K562 (cell line): ENCODE data around the gene DAGLB. TPM values are rescaled to one million over a fixed set of nuclear protein-coding genes. Genes with fewer than 3 reads are reported as not detected.
A peak's percentile ranks its signal among the peaks of the same experiment; 100 is the strongest.

Source experiments
- ATAC-seq: fragments of 200-7000 bp; cut with Tn5 transposase; 3 replicates; pipeline ENCODE4 v1.9.1; 2020; ENCODE audit warnings: moderate library complexity
- BruUV-seq: library from RNA; stranded (reverse); fragments of 400-500 nt; replicated peaks from 2 replicates; lab custom pipeline; 2021; lab: Mats Ljungman, UMichigan
- CTCF ChIA-PET: fragments of 300-600 bp; formaldehyde crosslinking; extraction: SDS; loops from one replicate; lab custom pipeline; 2021; ENCODE audit warnings: low intra/inter-chr PET ratio; lab: Yijun Ruan, JAX
- POLR2A ChIA-PET: fragments of 300-600, 350-650 bp; sonication (Branson Sonifier 250); formaldehyde crosslinking; extraction: SDS; loops from one replicate; lab custom pipeline; 2021; ENCODE audit warnings: antibody characterized with exemption, inconsistent platforms; lab: Yijun Ruan, JAX
- DNase-seq, 4 experiments: peaks; one replicate each; pipeline versions ENCODE4 v3.0.0 to v3.0.0-alpha.2; 2011 to 2018; ENCODE audit warnings: low spot score in 3 of 4, mixed read lengths in 3 of 4; ENCODE audit errors: extremely low read depth in 1 of 4
- FAIRE-seq: peaks from 2 replicates; lab custom pipeline; 2011; peaks lifted over from hg19 to GRCh38; lab: Jason Lieb, UNC
- H2AFZ ChIP-seq: 2 replicates; pipeline ENCODE4 v1.6.0; 2011; ENCODE audit warnings: low read depth, low read length, control low read depth, inconsistent platforms
- H3K27ac ChIP-seq: fragments of 200-600 bp; 3 replicates; pipeline ENCODE4 v1.8.0; 2011; ENCODE audit warnings: low read depth, mild to moderate bottlenecking, control low read depth, inconsistent platforms, low read length, moderate library complexity, mixed read lengths; ENCODE audit errors: extremely low read depth
- H3K27me3 ChIP-seq, 2 experiments: fragments of 300-600 bp in 1 of 2; 2 replicates in 1 of 2; 3 replicates in 1 of 2; pipeline versions ENCODE4 v1.6.0 to v1.8.0; 2011; ENCODE audit warnings: inconsistent platforms in 2 of 2, low read length in 2 of 2, mild to moderate bottlenecking in 1 of 2, mixed read lengths in 1 of 2, moderate library complexity in 1 of 2; ENCODE audit not compliant: control insufficient read depth in 2 of 2, insufficient read depth in 2 of 2
- H3K36me3 ChIP-seq: fragments of 300-600 bp; 3 replicates; pipeline ENCODE4 v1.8.0; 2011; ENCODE audit warnings: mild to moderate bottlenecking, low read length, inconsistent platforms; ENCODE audit not compliant: control insufficient read depth, insufficient read depth
- H3K4me1 ChIP-seq, 2 experiments: fragments of 200-600 bp in 1 of 2; replicated peaks in 1 of 2; 2 replicates in 1 of 2; 3 replicates in 1 of 2; pipeline versions ENCODE4 v1.5.1 to v1.8.0; 2011; ENCODE audit warnings: inconsistent platforms in 2 of 2, low read length in 2 of 2, mild to moderate bottlenecking in 1 of 2, mixed read lengths in 1 of 2, moderate library complexity in 1 of 2; ENCODE audit not compliant: control insufficient read depth in 2 of 2, insufficient read depth in 2 of 2
- H3K4me2 ChIP-seq: 2 replicates; pipeline ENCODE4 v1.6.1; 2011; ENCODE audit warnings: low read length, control low read depth, inconsistent platforms, mixed read lengths; ENCODE audit not compliant: insufficient read depth
- H3K4me3 ChIP-seq: fragments of 200-600 bp; sonication (generic), shearing (Covaris generic); 2 replicates; pipeline ENCODE4 v1.5.1; 2016; ENCODE audit warnings: control low read depth, inconsistent platforms
- H3K79me2 ChIP-seq: fragments of 200-600 bp; 3 replicates; pipeline ENCODE4 v1.8.0; 2011; ENCODE audit warnings: low read length, inconsistent platforms; ENCODE audit not compliant: control insufficient read depth, insufficient read depth
- H3K9ac ChIP-seq, 2 experiments: 2 replicates each; pipeline versions ENCODE4 v1.6.0 to v1.6.1; 2011; ENCODE audit warnings: low read depth in 2 of 2, low read length in 2 of 2, control low read depth in 1 of 2, inconsistent platforms in 1 of 2, mild to moderate bottlenecking in 1 of 2, mixed read lengths in 1 of 2; ENCODE audit not compliant: insufficient read depth in 1 of 2
- H3K9me1 ChIP-seq: one replicate; pipeline ENCODE4 v1.6.0; 2011; ENCODE audit warnings: inconsistent platforms, mild to moderate bottlenecking, low read length, moderate library complexity; ENCODE audit not compliant: control insufficient read depth, insufficient read depth
- H3K9me3 ChIP-seq: replicated peaks from 2 replicates; pipeline ENCODE4 v1.5.1; 2011; ENCODE audit warnings: low read depth, low read length, inconsistent platforms; ENCODE audit not compliant: control insufficient read depth, insufficient read depth
- H4K20me1 ChIP-seq: replicated peaks from 2 replicates; pipeline ENCODE4 v1.6.1; 2011; ENCODE audit warnings: low read length, inconsistent platforms, mixed read lengths; ENCODE audit not compliant: control insufficient read depth, insufficient read depth
- HOMEZ ChIP-seq: fragments of 250-450 bp; sonication (Bioruptor Pico); IDR thresholded peaks from 2 replicates; pipeline ENCODE4 v1.4.0; 2020; ENCODE audit warnings: mild to moderate bottlenecking, moderate library complexity
- KDM1A ChIP-seq, 2 experiments: fragments of 450-650 bp; IDR thresholded peaks; 2 replicates each; pipeline ENCODE4 v1.6.1; 2016; ENCODE audit warnings: mild to moderate bottlenecking in 2 of 2
- KLF1 ChIP-seq: fragments of 450-650 bp; IDR thresholded peaks from 2 replicates; pipeline ENCODE4 v1.6.1; 2016; ENCODE audit warnings: missing genetic modification characterization, missing compliant biosample characterization
- MTA2 ChIP-seq: fragments of 450-650 bp; IDR thresholded peaks from 2 replicates; pipeline ENCODE4 v1.6.1; 2016; ENCODE audit warnings: low read depth
- PRMT5 ChIP-seq: sonication (generic); formaldehyde crosslinking; IDR thresholded peaks from 2 replicates; pipeline ENCODE4 v1.5.0; 2020; ENCODE audit warnings: missing genetic modification reagents
- STAG1 ChIP-seq: sonication (generic); formaldehyde crosslinking; IDR thresholded peaks from 2 replicates; pipeline ENCODE4 v1.5.0; 2020; ENCODE audit warnings: missing genetic modification reagents, borderline replicate concordance
- ZNF140 ChIP-seq: fragments of 250-450 bp; sonication (Bioruptor Pico); IDR thresholded peaks from 2 replicates; pipeline ENCODE4 v1.8.0; 2021; ENCODE audit warnings: moderate library complexity, mild to moderate bottlenecking, inconsistent platforms
- ZNF431 ChIP-seq: sonication (generic); formaldehyde crosslinking; IDR thresholded peaks from 2 replicates; pipeline ENCODE4 v1.8.0; 2022; ENCODE audit warnings: mild to moderate bottlenecking, missing genetic modification reagents
- ZNF639 ChIP-seq, 2 experiments: fragments of 200-800 bp in 1 of 2; sonication (Bioruptor generic) in 1 of 2; sonication (generic) in 1 of 2; formaldehyde crosslinking in 1 of 2; IDR thresholded peaks in 1 of 2; conservative IDR thresholded peaks in 1 of 2; 2 replicates each; pipeline versions ENCODE4 v1.5.0 to v1.6.1; 2016 to 2020; ENCODE audit warnings: missing compliant biosample characterization in 1 of 2, missing genetic modification characterization in 1 of 2, missing genetic modification reagents in 1 of 2
- ZNF699 ChIP-seq: fragments of 250-450 bp; sonication (Bioruptor Pico); IDR thresholded peaks from 2 replicates; pipeline ENCODE4 v1.8.0; 2021; ENCODE audit warnings: mild to moderate bottlenecking, moderate library complexity; ENCODE audit not compliant: insufficient replicate concordance
- WGBS: fragments of 100-300 bp; shearing (Covaris generic); methylation state at CpG from one replicate; pipeline ENCODE4 v1.1.6; 2016; ENCODE audit warnings: low coverage, mixed read lengths; ENCODE audit not compliant: insufficient coverage; ENCODE audit errors: missing lambda C conversion rate; 5-methylcytosine and 5-hydroxymethylcytosine counted together
- in situ Hi-C: fragments of 300-500 bp; cut with MboI; formaldehyde crosslinking; loops from 4 replicates; pipeline ENCODE4 v1.15.0; 2018; ENCODE audit warnings: inconsistent platforms, mixed read lengths
- intact Hi-C: fragments of 100-400 bp; cut with micrococcal nuclease; formaldehyde crosslinking; loops from 2 replicates; pipeline ENCODE4 v1.14.2; 2022
- polyA plus RNA-seq, 8 experiments: library from polyadenylated mRNA; depleted of rRNA in 4 of 8; stranded (reverse) in 5 of 8; unstranded in 3 of 8; fragments of >200 nt; fragmentation: Nextera tagmentation in 2 of 8; fragmentation: Illumina TruSeq in 1 of 8; extraction: Ambion mirVana in 2 of 8; extraction: Trizol in 1 of 8; gene quantifications; 2 replicates each; pipeline versions ENCODE4 v1.2.1 to v1.2.3, GENCODE V29; 2011 to 2014; ENCODE audit warnings: inconsistent platforms in 1 of 8, missing spikeins in 1 of 8
- total RNA-seq, 7 experiments: library from RNA; depleted of rRNA in 6 of 7; stranded (reverse); fragments of >200 nt in 6 of 7; fragmentation: Illumina TruSeq in 2 of 7; extraction: Trizol in 2 of 7; gene quantifications; 2 replicates each; pipeline versions ENCODE4 v1.2.1 to v1.2.3, GENCODE V29; 2011 to 2021; ENCODE audit warnings: low replicate concordance in 1 of 7

Gene DAGLB
- total and polyA plus RNA-seq, 9 of the 15 experiments (the other 6 are each of a cell fraction or from before 2014, with no cell fraction given): 0.92 to 16.4 (median 9.3) TPM

- Histone ChIP-seq H3K27ac (no peak overlapping the region), H2AFZ (no peak overlapping the region), H3K4me2 (no peak overlapping the region), H3K4me3 (no peak overlapping the region), H4K20me1 (peaks cover 23% of the 10 kb centered on the region; the same call in 1 of the 2 replicates), H3K9me3 (no peaks in the 10 kb centered on the region), H3K36me3 (peaks cover 56% of the 10 kb centered on the region), H3K27me3 (no peaks in the 10 kb centered on the region), H3K79me2 (peaks cover 89% of the 10 kb centered on the region), H3K4me1 (peaks cover 23 to 39% of the 10 kb centered on the region in 2 experiments), H3K9ac (no peak overlapping the region), H3K9me1 (no peaks in the 10 kb centered on the region)
- BruUV-seq: no TSS peak
- ATAC-seq (no peak), FAIRE-seq (peak; percentile 73), DNase-seq (no peak)
- in situ Hi-C loops: no loop called here
- TF ChIP-seq MTA2 (no peak), PRMT5 (no peak), KLF1 (tag) (no peak), ZNF431 (CRISPR knock-in tag) (no peak), ZNF140 (CRISPR knock-in tag) (no peak), HOMEZ (CRISPR knock-in tag) (no peak), ZNF639 (CRISPR knock-in tag; conservative IDR thresholded peaks at IDR 0.05 in 1 of 2, IDR thresholded peaks at IDR 0.05 in 1 of 2) (no peak), KDM1A (IDR thresholded peaks at IDR 0.05) (no peak), STAG1 (CRISPR knock-in tag) (no peak), ZNF699 (no peak)
- ChIA-PET POLR2A (interaction anchor here (1.4 kb wide), 1 partner anchor 10 kb away, joined by 6 read pairs; no protein-coding TSS in a partner anchor), CTCF (no interaction called here)
- intact Hi-C loops: no loop called here
- 72% methylated on average over 3 of the region's 3 CpGs for WGBS
Observed at GRCh38 chr7:6386779-6387178, 61.0 kb downstream of the DAGLB start.
